HEK293T (cell line): ENCODE results near the gene NTNG2.

Experiments
- BHLHE40 ChIP-seq: fragments of 450-650 bp; IDR thresholded peaks from 2 replicates; pipeline ENCODE4 v1.6.1; 2016; ENCODE audit warnings: mild to moderate bottlenecking, moderate library complexity, borderline replicate concordance
- ELF4 ChIP-seq: fragments of 450-650 bp; IDR thresholded peaks from 2 replicates; pipeline ENCODE4 v1.6.1; 2017; ENCODE audit warnings: antibody characterized with exemption
- FOXM1 ChIP-seq: fragments of 450-650 bp; IDR thresholded peaks from 2 replicates; pipeline ENCODE4 v1.6.1; 2017; ENCODE audit warnings: mild to moderate bottlenecking, borderline replicate concordance
- HDGF ChIP-seq: fragments of 450-650 bp; IDR thresholded peaks from 2 replicates; pipeline ENCODE4 v1.6.1; 2017; ENCODE audit warnings: antibody characterized with exemption, borderline replicate concordance
- LEF1 ChIP-seq: fragments of 450-650 bp; IDR thresholded peaks from 2 replicates; pipeline ENCODE4 v1.6.1; 2017; ENCODE audit warnings: mild to moderate bottlenecking, borderline replicate concordance
- SP1 ChIP-seq: fragments of 450-650 bp; IDR thresholded peaks from 2 replicates; pipeline ENCODE4 v1.6.1; 2017
- TARDBP ChIP-seq: fragments of 450-650 bp; IDR thresholded peaks from 2 replicates; pipeline ENCODE4 v1.6.1; 2016
- TF ChIP-seq, protein P1 (sequence below): fragments of 450-650 bp; IDR thresholded peaks from 2 replicates; pipeline ENCODE4 v1.6.1; 2016

DNA sequence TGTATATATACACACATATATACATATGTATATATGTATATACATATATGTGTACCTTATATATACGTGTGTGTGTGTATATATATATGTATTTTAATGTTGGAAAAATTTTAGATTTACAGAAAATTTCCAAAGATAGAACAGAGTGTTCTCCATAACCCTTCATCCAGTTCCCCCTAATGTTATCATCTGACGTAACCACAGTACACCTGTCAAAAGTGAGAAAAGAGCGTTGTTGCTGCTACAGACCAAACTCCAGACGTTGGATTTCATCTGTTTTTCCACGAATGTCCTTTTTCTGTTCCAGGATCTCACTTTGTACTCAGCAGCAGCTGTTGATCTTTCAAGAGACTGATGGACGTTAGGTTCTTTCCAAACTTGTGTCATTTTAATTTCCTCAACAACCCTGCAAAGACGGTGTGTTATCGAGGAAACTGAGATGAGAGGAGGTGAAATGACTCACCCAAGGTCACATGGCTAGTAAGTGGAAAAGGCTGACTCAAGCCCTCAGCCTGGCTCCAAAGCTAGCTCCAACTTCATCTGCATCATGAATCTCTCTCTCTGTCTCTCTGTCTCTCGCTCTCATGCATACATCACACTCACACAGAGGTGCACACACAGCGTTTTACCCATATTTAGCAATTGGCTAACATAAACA lies 17.0 kb upstream of the NTNG2 start:
- TF ChIP-seq LEF1 = no peak
- TF ChIP-seq ELF4 = no peak
- no peak for TF ChIP-seq HDGF
- TF ChIP-seq, protein P1, sequence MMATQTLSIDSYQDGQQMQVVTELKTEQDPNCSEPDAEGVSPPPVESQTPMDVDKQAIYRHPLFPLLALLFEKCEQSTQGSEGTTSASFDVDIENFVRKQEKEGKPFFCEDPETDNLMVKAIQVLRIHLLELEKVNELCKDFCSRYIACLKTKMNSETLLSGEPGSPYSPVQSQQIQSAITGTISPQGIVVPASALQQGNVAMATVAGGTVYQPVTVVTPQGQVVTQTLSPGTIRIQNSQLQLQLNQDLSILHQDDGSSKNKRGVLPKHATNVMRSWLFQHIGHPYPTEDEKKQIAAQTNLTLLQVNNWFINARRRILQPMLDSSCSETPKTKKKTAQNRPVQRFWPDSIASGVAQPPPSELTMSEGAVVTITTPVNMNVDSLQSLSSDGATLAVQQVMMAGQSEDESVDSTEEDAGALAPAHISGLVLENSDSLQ = no peak
- no peak for TF ChIP-seq BHLHE40
- no peak for TF ChIP-seq SP1
- TF ChIP-seq FOXM1 = no peak
- TF ChIP-seq TARDBP = no peak
